Progenitor cell of endocrine pancreas (in vitro differentiated cells): ENCODE data around the gene ELF2. TPM values are rescaled to one million over a fixed set of nuclear protein-coding genes. Genes with fewer than 3 reads are reported as not detected.
"Not testable (repeated sequence)": the region's sequence is repeated elsewhere in the genome, so short reads cannot be mapped to it uniquely, and the experiment has no call there.

Experiments
- DNase-seq: peaks from one replicate; pipeline ENCODE4 v3.0.0; 2021; ENCODE audit warnings: low spot score; ENCODE audit not compliant: unreplicated experiment
- H3K27ac Mint-ChIP-seq: 2 replicates; pipeline ENCODE4 v1.8.0; 2021; ENCODE audit warnings: mild to moderate bottlenecking, moderate library complexity, mixed read lengths
- H3K27me3 Mint-ChIP-seq: 2 replicates; pipeline ENCODE4 v1.8.0; 2021; ENCODE audit warnings: mixed read lengths
- H3K36me3 Mint-ChIP-seq: 2 replicates; pipeline ENCODE4 v1.8.0; 2022; ENCODE audit warnings: mixed read lengths; ENCODE audit not compliant: insufficient read depth
- H3K4me1 Mint-ChIP-seq: 2 replicates; pipeline ENCODE4 v1.8.0; 2021; ENCODE audit warnings: low read depth, mixed read lengths
- H3K4me3 Mint-ChIP-seq: 2 replicates; pipeline ENCODE4 v1.8.0; 2021; ENCODE audit warnings: low read depth, mild to moderate bottlenecking, moderate library complexity, mixed read lengths
- H3K9me3 Mint-ChIP-seq: 2 replicates; pipeline ENCODE4 v1.8.0; 2021; ENCODE audit warnings: low read depth, mixed read lengths
- CTCF ChIP-seq: fragments of 200-600 bp; sonication (generic); IDR thresholded peaks from one replicate; pipeline ENCODE4 v1.5.0; 2021; ENCODE audit warnings: antibody characterized with exemption, mild to moderate bottlenecking; ENCODE audit not compliant: unreplicated experiment
- total RNA-seq: library from RNA; stranded (reverse); gene quantifications from 2 replicates; pipeline ENCODE4 v1.2.1, GENCODE V29; 2021

The ELF2 gene
- total RNA-seq, 1 donor from 2014 or later = 56.5 TPM

- Mint-ChIP-seq H3K4me1 (peaks cover 29% of the 10 kb centered on the region), H3K27ac (peak overlapping the region; percentile 87), H3K9me3 (no peaks in the 10 kb centered on the region), H3K36me3 (peaks cover 16% of the 10 kb centered on the region), H3K4me3 (no peak overlapping the region), H3K27me3 (no peaks in the 10 kb centered on the region)
- DNase-seq = no peak
- TF ChIP-seq CTCF = no peak
These were observed 149.2 kb downstream of the ELF2 start for GRCh38 chr4:139027776-139028175.

- Mint-ChIP-seq H3K4me1 (peaks cover 31% of the 10 kb centered on the region), H3K36me3 (peaks cover 17% of the 10 kb centered on the region), H3K4me3 (no peak overlapping the region), H3K27ac (no peak overlapping the region), H3K9me3 (no peaks in the 10 kb centered on the region), H3K27me3 (no peaks in the 10 kb centered on the region)
- no peak for TF ChIP-seq CTCF
- DNase-seq = no peak
These were observed 151.2 kb downstream of the ELF2 start for GRCh38 chr4:139025841-139026240.

- H3K4me3 Mint-ChIP-seq = no peak overlapping the region
- H3K36me3 Mint-ChIP-seq = peaks cover 14% of the 10 kb centered on the region
- no peaks in the 10 kb centered on the region for H3K9me3 Mint-ChIP-seq
- DNase-seq = no peak
- H3K27ac Mint-ChIP-seq = peak overlapping the region; percentile 65
- H3K4me1 Mint-ChIP-seq = peaks cover 38% of the 10 kb centered on the region
- TF ChIP-seq CTCF = no peak
- no peaks in the 10 kb centered on the region for H3K27me3 Mint-ChIP-seq
These were observed 152.3 kb downstream of the ELF2 start for GRCh38 chr4:139024686-139025085.

- no peak for DNase-seq
- Mint-ChIP-seq H3K4me1 (peaks cover 44% of the 10 kb centered on the region), H3K27me3 (no peaks in the 10 kb centered on the region), H3K9me3 (no peaks in the 10 kb centered on the region), H3K4me3 (peak overlapping the region; percentile 19), H3K27ac (no peak overlapping the region), H3K36me3 (peaks cover 11% of the 10 kb centered on the region)
- TF ChIP-seq CTCF = no peak
These were observed 154.2 kb downstream of the ELF2 start for GRCh38 chr4:139022835-139023234.

- H3K4me1 Mint-ChIP-seq = peaks cover 44% of the 10 kb centered on the region
These were observed 155.9 kb downstream of the ELF2 start for GRCh38 chr4:139021071-139021470.

GRCh38 chr4:139020384-139020783, 156.6 kb downstream of the ELF2 start:
- Mint-ChIP-seq H3K27ac (peak overlapping the region; percentile 87), H3K4me3 (peak overlapping the region; percentile 3), H3K27me3 (no peaks in the 10 kb centered on the region), H3K9me3 (no peaks in the 10 kb centered on the region), H3K4me1 (peaks cover 44% of the 10 kb centered on the region), H3K36me3 (peaks cover 11% of the 10 kb centered on the region)
- DNase-seq = no peak
- no peak for TF ChIP-seq CTCF

More at GRCh38 chr4:139021071-139021470, 155.9 kb downstream of the ELF2 start:
- not testable (repeated sequence) for H3K27me3 Mint-ChIP-seq, H3K9me3 Mint-ChIP-seq, DNase-seq, H3K4me3 Mint-ChIP-seq
- Mint-ChIP-seq H3K36me3 (peaks cover 11% of the 10 kb centered on the region), H3K27ac (peak overlapping the region; percentile 87)
